Right lobe of liver (tissue), 6 donors: Measurements from ENCODE around the gene SEMA4B. TPM values are rescaled to one million over a fixed set of nuclear protein-coding genes. Genes with fewer than 3 reads are reported as not detected.
"Not testable (repeated sequence)": the region's sequence is repeated elsewhere in the genome, so short reads cannot be mapped to it uniquely, and the experiment has no call there.

Experiments
- ATAC-seq, 4 donors: fragments of 200-7000 bp; cut with Tn5 transposase; one replicate each; pipeline ENCODE4 v1.9.1; 2020; ENCODE audit warnings: mild to moderate bottlenecking in 4 of 4, moderate library complexity in 4 of 4
- DNase-seq, 3 donors: peaks; one replicate each; pipeline ENCODE4 v3.0.0-alpha.2; 2020
- H3K27ac ChIP-seq, 3 donors: fragments of 200-600 bp; one replicate each; pipeline ENCODE4 v1.8.0; 2022
- H3K27me3 ChIP-seq, 2 donors: fragments of 200-600 bp; one replicate each; pipeline ENCODE4 v1.8.0; 2022
- H3K36me3 ChIP-seq, 4 donors: fragments of 200-600 bp; sonication (generic) in 1 of 4; one replicate each; pipeline versions ENCODE4 v1.5.1 to v1.8.0; 2017 to 2022; ENCODE audit warnings: control low read depth in 1 of 4
- H3K4me1 ChIP-seq, 4 donors: fragments of 200-600 bp; sonication (generic) in 1 of 4; one replicate each; pipeline versions ENCODE4 v1.5.1 to v1.8.0; 2017 to 2022; ENCODE audit warnings: control low read depth in 1 of 4
- H3K4me3 ChIP-seq, 3 donors: fragments of 200-600 bp; one replicate each; pipeline ENCODE4 v1.8.0; 2022
- H3K9me3 ChIP-seq, 4 donors: fragments of 200-600 bp; sonication (generic) in 1 of 4; one replicate each; pipeline versions ENCODE4 v1.5.1 to v1.8.0; 2017 to 2022; ENCODE audit warnings: control low read depth in 1 of 4
- POLR2A ChIP-seq: fragments of 450-650 bp; IDR thresholded peaks from one replicate; pipeline ENCODE4 v1.6.1; 2017; ENCODE audit warnings: antibody characterized with exemption, mild to moderate bottlenecking
- WGBS: methylation state at CpG from one replicate; pipeline ENCODE4 v1.1.6; 2018; ENCODE audit warnings: low coverage, low lambda C conversion rate; ENCODE audit not compliant: insufficient coverage; ENCODE audit errors: missing lambda C conversion rate; 5-methylcytosine and 5-hydroxymethylcytosine counted together
- intact Hi-C, 2 donors: fragments of 100-400 bp; cut with DNase I; formaldehyde crosslinking; loops; one replicate each; pipeline versions ENCODE4 v1.11.2 to v1.14.1; 2022
- total RNA-seq, 6 experiments: library from RNA; depleted of rRNA in 2 of 6; stranded (reverse); fragments of >200 nt in 2 of 6; fragmentation: NEBNext Ultra II Directional in 3 of 6; extraction: Animal tissue kit (Norgen Biotek cat#: 25700) in 3 of 6; gene quantifications; one replicate each; pipeline versions ENCODE4 v1.1.0 to v1.2.4, GENCODE V29; 2016 to 2023
- TF ChIP-seq, protein P1 (sequence below), 4 donors: fragments of 200-600 bp in 3 of 4; fragments of 450-650 bp in 1 of 4; IDR thresholded peaks; one replicate each; pipeline versions ENCODE4 v1.5.1 to v1.8.0; 2016 to 2022; ENCODE audit warnings: antibody characterized with exemption in 4 of 4, mild to moderate bottlenecking in 2 of 4
- donor health status: DM: no; HTN: yes; CAD: no.
- donor health status: DM: no; HTN: no; CAD: no.
- donor health status: DM: no; HTN: no; CAD: no.
- donor health status: DM: no; HTN: yes; CAD: no.
- donor health status: DM: no; HTN: yes; CAD: no.

SEMA4B gene
- total RNA-seq, 6 experiments from 2014 or later = 17.1 to 67.7 (median 20.3) TPM

DNA sequence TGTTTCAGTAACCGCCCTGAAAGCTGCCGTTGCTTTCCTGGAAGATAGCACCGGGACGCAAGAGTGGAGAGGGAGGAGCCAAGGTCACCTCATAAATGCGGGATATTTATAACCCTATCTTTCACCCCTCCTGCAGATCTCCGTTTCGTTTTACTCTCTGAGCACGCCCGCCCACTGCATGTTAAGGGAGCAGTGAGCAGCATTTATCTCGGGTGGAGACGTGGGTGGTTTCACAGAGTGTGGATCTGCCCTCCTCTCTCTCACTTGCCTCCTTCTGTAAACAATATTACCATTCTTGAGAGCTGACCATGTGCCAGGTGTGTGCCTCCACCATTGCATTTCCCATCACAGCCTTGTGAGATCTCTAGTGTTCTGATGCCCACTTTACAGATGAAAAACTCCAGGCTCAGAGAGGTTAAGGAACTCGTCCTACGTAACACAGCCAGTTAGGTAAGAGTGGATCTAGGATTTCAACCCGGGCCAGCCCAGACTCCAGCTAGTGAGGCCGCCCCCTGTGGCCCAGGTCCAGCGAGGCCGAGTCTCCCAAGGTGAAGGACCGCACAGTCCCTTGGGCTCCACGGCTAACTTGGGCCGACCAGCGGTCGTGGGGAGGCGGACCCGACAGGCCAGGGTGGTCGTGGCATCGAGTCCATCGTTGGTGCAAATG is 16.9 kb upstream of the SEMA4B start:
- Histone ChIP-seq H3K27ac (peak overlapping the region; percentile 89 to 97 (median 92)), H3K4me1 (peaks cover 0 to 30% (median 9%) of the 10 kb centered on the region in 4 donors), H3K27me3 (no peaks in the 10 kb centered on the region), H3K9me3 (no peaks in the 10 kb centered on the region), H3K36me3 (no peaks in the 10 kb centered on the region), H3K4me3 (peak overlapping the region; percentile 65 to 100 (median 98))
- DNase-seq = peak; percentile 85 to 93 (median 92)
- 13% methylated on average over 13 of the region's 27 CpGs for WGBS
- peak; percentile 77 to 90 (median 88) for ATAC-seq
- intact Hi-C loops = no loop called here
- peak; percentile 55 for TF ChIP-seq POLR2A
- TF ChIP-seq, protein P1, sequence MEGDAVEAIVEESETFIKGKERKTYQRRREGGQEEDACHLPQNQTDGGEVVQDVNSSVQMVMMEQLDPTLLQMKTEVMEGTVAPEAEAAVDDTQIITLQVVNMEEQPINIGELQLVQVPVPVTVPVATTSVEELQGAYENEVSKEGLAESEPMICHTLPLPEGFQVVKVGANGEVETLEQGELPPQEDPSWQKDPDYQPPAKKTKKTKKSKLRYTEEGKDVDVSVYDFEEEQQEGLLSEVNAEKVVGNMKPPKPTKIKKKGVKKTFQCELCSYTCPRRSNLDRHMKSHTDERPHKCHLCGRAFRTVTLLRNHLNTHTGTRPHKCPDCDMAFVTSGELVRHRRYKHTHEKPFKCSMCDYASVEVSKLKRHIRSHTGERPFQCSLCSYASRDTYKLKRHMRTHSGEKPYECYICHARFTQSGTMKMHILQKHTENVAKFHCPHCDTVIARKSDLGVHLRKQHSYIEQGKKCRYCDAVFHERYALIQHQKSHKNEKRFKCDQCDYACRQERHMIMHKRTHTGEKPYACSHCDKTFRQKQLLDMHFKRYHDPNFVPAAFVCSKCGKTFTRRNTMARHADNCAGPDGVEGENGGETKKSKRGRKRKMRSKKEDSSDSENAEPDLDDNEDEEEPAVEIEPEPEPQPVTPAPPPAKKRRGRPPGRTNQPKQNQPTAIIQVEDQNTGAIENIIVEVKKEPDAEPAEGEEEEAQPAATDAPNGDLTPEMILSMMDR (IDR thresholded peaks at IDR 0.05) = no peak

DNA sequence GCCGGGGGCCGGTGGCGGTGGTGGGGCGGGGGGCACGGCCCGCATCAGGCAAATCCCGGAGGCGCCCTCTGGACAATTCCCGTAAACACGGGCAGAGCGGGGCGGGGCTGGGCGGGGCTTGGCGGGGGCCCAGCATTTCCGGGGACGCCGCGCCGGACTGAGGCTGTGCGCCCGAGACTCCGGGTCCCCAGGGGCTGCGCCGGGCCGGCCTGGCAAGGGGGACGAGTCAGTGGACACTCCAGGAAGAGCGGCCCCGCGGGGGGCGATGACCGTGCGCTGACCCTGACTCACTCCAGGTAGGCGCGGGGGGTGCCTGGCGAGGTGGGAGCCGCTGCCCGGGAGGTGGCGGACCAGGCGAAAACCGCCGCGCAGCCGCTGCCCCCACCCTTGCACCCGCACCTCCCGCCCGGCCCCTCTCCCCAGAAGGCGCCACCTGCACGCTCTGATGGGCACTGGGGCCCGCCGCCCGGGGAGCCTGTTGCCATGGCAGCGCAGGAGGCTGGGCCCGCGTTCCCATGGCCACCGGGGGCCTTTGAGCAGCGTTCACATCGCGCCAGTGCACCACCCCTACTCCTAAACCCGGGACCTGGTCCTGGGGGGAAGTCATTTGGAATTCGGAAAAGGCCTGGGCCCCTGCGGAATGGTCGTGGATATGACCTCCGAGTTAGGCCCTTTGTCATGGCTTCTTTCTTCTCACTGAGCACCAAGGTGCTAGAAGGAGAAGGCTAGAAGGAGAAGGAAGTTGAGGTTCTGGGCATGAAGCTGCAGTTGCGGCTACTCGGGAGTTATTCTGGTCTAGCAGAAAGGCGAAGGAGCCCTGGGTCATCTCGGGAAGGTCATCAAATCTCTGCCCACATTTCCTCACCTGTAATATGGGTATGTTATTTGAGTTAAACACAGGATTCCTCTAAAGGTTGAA is 16.1 kb upstream of the SEMA4B start:
- intact Hi-C loops = no loop called here
- peaks cover 0 to 38% (median 9%) of the 10 kb centered on the region in 4 donors for H3K4me1 ChIP-seq
- H3K4me3 ChIP-seq = peak overlapping the region; percentile 65 to 100 (median 98)
- peak; percentile 77 to 88 (median 82) for DNase-seq
- H3K27me3 ChIP-seq = no peaks in the 10 kb centered on the region
- H3K27ac ChIP-seq = peak overlapping the region; percentile 89 to 97 (median 92)
- WGBS = 2% methylated on average over 9 of the region's 67 CpGs
- H3K36me3 ChIP-seq = no peaks in the 10 kb centered on the region
- H3K9me3 ChIP-seq = no peaks in the 10 kb centered on the region
- TF ChIP-seq, protein P1 (IDR thresholded peaks at IDR 0.05) = no peak
- TF ChIP-seq POLR2A = peak; percentile 69
- peak; percentile 67 to 84 (median 80) for ATAC-seq

DNA sequence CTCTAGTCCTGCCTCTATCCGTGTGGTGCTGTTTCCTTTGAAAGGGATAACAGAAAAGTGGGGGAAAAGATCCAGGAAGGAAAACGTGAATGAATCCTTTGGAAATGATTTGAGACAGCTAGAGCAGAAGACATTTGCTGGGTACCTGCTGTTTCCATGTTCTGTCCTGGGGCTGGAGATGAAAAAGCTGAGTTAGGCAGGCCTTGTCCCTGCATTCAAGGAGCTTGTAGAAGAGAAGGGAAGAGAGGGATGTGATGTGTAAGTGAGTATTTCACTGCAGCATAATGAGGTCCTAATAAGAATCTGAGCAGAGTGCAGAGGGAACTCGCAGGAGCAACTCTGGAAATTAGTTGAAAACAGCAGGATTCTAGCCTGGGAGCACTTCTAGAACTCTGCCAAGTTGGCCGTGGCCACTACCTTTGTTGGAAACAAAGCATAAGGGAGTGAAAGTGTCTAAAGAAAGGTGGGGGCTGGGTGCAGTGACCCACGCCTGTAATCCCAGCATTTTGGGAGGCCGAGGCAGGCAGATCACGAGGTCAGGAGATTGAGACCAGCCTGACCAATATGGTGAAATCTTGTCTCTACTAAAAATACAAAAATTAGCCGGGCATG is 13.8 kb upstream of the SEMA4B start:
- Histone ChIP-seq H3K36me3 (no peaks in the 10 kb centered on the region), H3K27me3 (no peaks in the 10 kb centered on the region), H3K4me1 (peaks cover 0 to 61% (median 21%) of the 10 kb centered on the region in 4 donors), H3K4me3 (no peak overlapping the region), H3K27ac (peak overlapping the region in 1 of 3 donors; percentile 29), H3K9me3 (no peaks in the 10 kb centered on the region)
- no peak for DNase-seq
- intact Hi-C loops = no loop called here
- 43% methylated on average over 5 of the region's 8 CpGs for WGBS
- no peak for ATAC-seq
- TF ChIP-seq POLR2A = no peak
- TF ChIP-seq, protein P1 (IDR thresholded peaks at IDR 0.05) = no peak

DNA sequence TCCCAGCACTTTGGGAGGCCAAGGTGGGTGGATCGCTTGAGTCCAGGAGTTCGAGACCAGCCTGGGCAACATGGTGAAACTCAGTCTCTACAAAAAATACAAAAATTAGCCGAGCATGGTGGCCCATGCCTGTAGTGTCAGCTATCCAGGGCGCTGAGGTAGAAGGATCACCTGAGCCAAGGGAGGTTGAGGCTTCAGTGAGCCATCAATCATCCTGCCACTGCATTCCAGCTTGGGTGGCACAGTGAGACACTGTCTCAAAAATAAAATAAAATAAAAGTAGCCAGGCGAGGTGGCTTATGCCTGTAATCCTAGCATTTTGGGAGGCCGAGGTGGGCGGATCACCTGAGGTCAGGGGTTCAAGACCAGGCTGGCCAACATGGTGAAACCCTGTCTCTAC is 13.1 kb upstream of the SEMA4B start:
- DNase-seq = not testable (repeated sequence)

More for the DNA sequence above, 13.1 kb upstream of the SEMA4B start:
- H3K4me1 ChIP-seq = peaks cover 0 to 68% (median 24%) of the 10 kb centered on the region in 4 donors
- H3K4me3 ChIP-seq, H3K9me3 ChIP-seq, H3K27ac ChIP-seq, H3K27me3 ChIP-seq, intact Hi-C loops, H3K36me3 ChIP-seq, ATAC-seq: not testable (repeated sequence)
- WGBS = 90% methylated on average over 3 of the region's 7 CpGs
